HEK293T (cell line): ENCODE data around the gene LMNB1.

ENCODE experiments used
- ARNT ChIP-seq: fragments of 450-650 bp; IDR thresholded peaks from 2 replicates; pipeline ENCODE4 v1.6.1; 2017; ENCODE audit warnings: mild to moderate bottlenecking
- BHLHE40 ChIP-seq: fragments of 450-650 bp; IDR thresholded peaks from 2 replicates; pipeline ENCODE4 v1.6.1; 2016; ENCODE audit warnings: mild to moderate bottlenecking, moderate library complexity, borderline replicate concordance
- ELF4 ChIP-seq: fragments of 450-650 bp; IDR thresholded peaks from 2 replicates; pipeline ENCODE4 v1.6.1; 2017; ENCODE audit warnings: antibody characterized with exemption
- FOXA1 ChIP-seq: fragments of 450-650 bp; IDR thresholded peaks from 2 replicates; pipeline ENCODE4 v1.6.1; 2016; ENCODE audit warnings: mild to moderate bottlenecking
- FOXK2 ChIP-seq: fragments of 450-650 bp; IDR thresholded peaks from 2 replicates; pipeline ENCODE4 v1.6.1; 2016; ENCODE audit warnings: mild to moderate bottlenecking
- FOXM1 ChIP-seq: fragments of 450-650 bp; IDR thresholded peaks from 2 replicates; pipeline ENCODE4 v1.6.1; 2017; ENCODE audit warnings: mild to moderate bottlenecking, borderline replicate concordance
- HDGF ChIP-seq: fragments of 450-650 bp; IDR thresholded peaks from 2 replicates; pipeline ENCODE4 v1.6.1; 2017; ENCODE audit warnings: antibody characterized with exemption, borderline replicate concordance
- SP1 ChIP-seq: fragments of 450-650 bp; IDR thresholded peaks from 2 replicates; pipeline ENCODE4 v1.6.1; 2017
- SUZ12 ChIP-seq: fragments of 450-650 bp; IDR thresholded peaks from 2 replicates; pipeline ENCODE4 v1.6.1; 2016; ENCODE audit warnings: mild to moderate bottlenecking
- TF ChIP-seq, protein P1 (sequence below): fragments of 450-650 bp; IDR thresholded peaks from 2 replicates; pipeline ENCODE4 v1.6.1; 2016

DNA sequence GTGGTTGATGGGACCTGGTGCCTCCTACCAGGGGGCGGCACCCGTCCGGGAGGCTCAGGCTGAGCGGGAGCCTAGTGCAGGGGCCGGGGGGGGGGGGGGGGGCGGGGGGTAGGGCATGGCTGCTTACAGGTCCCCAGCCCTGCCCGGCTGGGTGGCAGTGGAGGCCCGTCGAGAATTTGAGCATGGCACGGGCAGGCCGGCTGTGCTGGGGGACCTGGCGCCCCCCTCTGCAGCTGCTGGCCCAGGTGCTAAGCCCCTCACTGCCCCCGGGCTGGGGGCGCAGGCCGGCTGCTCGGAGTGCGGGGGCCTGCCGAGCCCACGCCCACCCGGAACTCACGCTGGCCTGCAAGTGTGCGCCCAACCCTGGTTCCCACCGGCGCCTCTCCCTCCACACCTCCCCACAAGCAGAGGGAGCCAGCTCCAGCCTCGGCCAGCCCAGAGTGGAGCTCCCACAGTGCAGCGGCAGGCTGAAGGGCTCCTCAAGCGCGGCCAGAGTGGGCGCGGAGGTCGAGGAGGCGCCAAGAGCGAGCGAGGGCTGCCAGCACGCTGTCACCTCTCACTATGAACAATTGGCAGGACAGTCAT is 77.7 kb downstream of the LMNB1 start:
- TF ChIP-seq ELF4 (no peak), FOXK2 (no peak), FOXA1 (no peak), ARNT (no peak), HDGF (no peak), BHLHE40 (no peak), FOXM1 (no peak), SP1 (no peak), SUZ12 (no peak)
- TF ChIP-seq, protein P1, sequence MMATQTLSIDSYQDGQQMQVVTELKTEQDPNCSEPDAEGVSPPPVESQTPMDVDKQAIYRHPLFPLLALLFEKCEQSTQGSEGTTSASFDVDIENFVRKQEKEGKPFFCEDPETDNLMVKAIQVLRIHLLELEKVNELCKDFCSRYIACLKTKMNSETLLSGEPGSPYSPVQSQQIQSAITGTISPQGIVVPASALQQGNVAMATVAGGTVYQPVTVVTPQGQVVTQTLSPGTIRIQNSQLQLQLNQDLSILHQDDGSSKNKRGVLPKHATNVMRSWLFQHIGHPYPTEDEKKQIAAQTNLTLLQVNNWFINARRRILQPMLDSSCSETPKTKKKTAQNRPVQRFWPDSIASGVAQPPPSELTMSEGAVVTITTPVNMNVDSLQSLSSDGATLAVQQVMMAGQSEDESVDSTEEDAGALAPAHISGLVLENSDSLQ = no peak
